Activated CD4-positive, alpha-beta T cell treated with anti-CD3 and anti-CD28 coated beads for 36 hours (primary cell): Measurements from ENCODE around the gene SPSB1. TPM values are rescaled to one million over a fixed set of nuclear protein-coding genes. Genes with fewer than 3 reads are reported as not detected.
"Not testable (repeated sequence)": the region's sequence is repeated elsewhere in the genome, so short reads cannot be mapped to it uniquely, and the experiment has no call there.

Experiments
- ATAC-seq: fragments of 200-7000 bp; cut with Tn5 transposase; one replicate; pipeline ENCODE4 v1.10.0; 2021; ENCODE audit warnings: mild to moderate bottlenecking, moderate library complexity
- CTCF ChIA-PET: fragments of 350-600 bp; sonication (Branson Sonifier 250); formaldehyde crosslinking; loops from one replicate; lab custom pipeline; 2021; ENCODE audit warnings: antibody characterized with exemption; lab: Charles Lee
- POLR2A ChIA-PET: fragments of 350-600 bp; sonication (Branson Sonifier 250); formaldehyde crosslinking; loops from one replicate; lab custom pipeline; 2021; ENCODE audit warnings: antibody characterized with exemption, inconsistent platforms; lab: Charles Lee
- DNase-seq: peaks from one replicate; pipeline ENCODE4 v3.0.0-alpha.2; 2020
- H3K27ac Mint-ChIP-seq: one replicate; pipeline ENCODE4 v1.8.0; 2021; ENCODE audit warnings: mixed read lengths
- H3K27me3 Mint-ChIP-seq: one replicate; pipeline ENCODE4 v1.8.0; 2021; ENCODE audit warnings: mixed read lengths
- H3K36me3 Mint-ChIP-seq: one replicate; pipeline ENCODE4 v1.8.0; 2021; ENCODE audit warnings: low read depth, mixed read lengths
- H3K4me1 Mint-ChIP-seq: one replicate; pipeline ENCODE4 v1.8.0; 2021; ENCODE audit warnings: mixed read lengths
- H3K4me3 Mint-ChIP-seq: one replicate; pipeline ENCODE4 v1.8.0; 2021; ENCODE audit warnings: mild to moderate bottlenecking, moderate library complexity, mixed read lengths
- H3K9me3 Mint-ChIP-seq: one replicate; pipeline ENCODE4 v1.8.0; 2021; ENCODE audit warnings: low read depth, mixed read lengths
- intact Hi-C, 2 experiments: fragments of 100-400 bp; cut with DNase I in 1 of 2; cut with micrococcal nuclease in 1 of 2; formaldehyde crosslinking; loops; one replicate each; pipeline versions ENCODE4 v1.14.2 to v1.15.1; 2022 to 2024; cut with DNase I, micrococcal nuclease
- total RNA-seq, 2 experiments: library from RNA; stranded (reverse); gene quantifications; one replicate each; pipeline ENCODE4 v1.2.3, GENCODE V29; 2021

SPSB1 gene
- total RNA-seq, 2 experiments from 2014 or later, result 5.7 to 6.8 TPM

DNA sequence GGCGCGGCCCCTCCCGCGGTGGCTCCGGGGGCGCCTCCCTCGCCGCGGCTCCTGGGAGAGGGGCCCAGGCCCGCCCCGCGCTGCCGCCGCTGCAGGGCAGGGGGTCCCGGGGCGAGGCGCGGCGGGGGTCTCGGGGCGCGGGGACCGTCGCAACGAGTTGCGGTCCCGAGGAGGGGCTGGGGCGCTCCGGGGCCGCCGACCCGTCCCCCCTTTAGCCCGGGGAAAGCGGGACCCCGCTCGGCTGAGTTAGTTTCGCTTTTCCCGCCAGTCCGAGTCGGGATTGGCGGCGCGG lies 493 bp downstream of the SPSB1 start:
- H3K9me3 Mint-ChIP-seq, result peaks cover 4% of the 10 kb centered on the region
- ChIA-PET POLR2A (no interaction called here), CTCF (no interaction called here)
- no peak overlapping the region for H3K4me3 Mint-ChIP-seq
- intact Hi-C loops, result loop anchor here (1.0 to 5.0 kb wide), 5 partner anchors 13 to 529 kb away; partner anchors contain the start of genes CLSTN1 (in 1 of the 2), ENO1 (in 1 of the 2) and TMEM201 (in 1 of the 2)
- ATAC-seq, result peak; percentile 2
- H3K27ac Mint-ChIP-seq, result no peak overlapping the region
- peaks cover 2% of the 10 kb centered on the region for H3K36me3 Mint-ChIP-seq
- H3K27me3 Mint-ChIP-seq, result no peaks in the 10 kb centered on the region
- peaks cover 11% of the 10 kb centered on the region for H3K4me1 Mint-ChIP-seq
- DNase-seq, result no peak

DNA sequence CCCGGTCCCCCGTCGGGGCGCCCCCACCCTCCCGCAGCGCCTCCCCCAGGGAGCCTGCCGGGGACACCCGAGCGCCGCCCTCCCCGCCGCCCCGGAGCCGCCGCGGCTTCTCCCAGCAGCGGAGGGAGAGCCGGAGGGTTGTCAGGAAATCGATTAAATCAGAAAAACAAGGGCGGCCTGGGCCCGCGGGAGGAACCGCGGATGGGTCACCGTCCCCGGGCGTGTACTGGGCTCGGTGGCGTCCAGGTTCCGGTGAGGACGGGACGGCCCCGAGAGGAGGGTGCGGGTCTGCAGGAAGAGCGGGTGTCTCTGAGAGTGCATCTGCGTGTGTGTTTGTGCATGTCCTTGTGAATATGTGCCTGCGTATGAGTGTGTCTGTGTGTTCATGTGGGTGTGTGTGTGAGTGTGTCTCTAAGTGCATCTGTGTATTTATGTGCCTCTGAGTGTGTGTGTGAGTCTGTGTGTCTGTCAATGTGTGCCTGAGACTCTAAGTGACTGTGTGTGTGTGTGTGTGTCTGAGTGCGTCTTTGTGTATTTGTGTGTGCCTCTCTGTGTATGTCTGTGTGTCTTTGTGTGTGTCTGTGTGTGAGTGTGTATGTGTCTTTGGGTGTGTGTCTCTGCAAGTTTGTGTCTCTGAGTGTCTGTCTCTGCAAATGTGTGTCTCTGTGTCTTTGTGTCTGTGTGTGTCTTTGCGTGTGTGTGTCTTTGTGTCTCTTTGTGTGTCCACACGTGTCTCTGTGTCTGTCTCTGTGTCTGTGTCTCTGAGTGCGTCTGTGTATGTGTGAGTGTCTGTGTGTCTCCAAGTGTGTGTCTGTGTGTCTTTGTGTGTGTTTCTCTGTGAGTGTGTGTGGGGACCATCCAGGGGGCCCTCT lies 1.1 kb downstream of the SPSB1 start:
- peak; percentile 8 for ATAC-seq
- intact Hi-C loops, result loop anchor here (1.0 to 5.0 kb wide), 9 partner anchors 13 to 529 kb away; partner anchors contain the start of genes CLSTN1 (in 1 of the 2), ENO1 (in 1 of the 2) and TMEM201 (in 1 of the 2)

DNA sequence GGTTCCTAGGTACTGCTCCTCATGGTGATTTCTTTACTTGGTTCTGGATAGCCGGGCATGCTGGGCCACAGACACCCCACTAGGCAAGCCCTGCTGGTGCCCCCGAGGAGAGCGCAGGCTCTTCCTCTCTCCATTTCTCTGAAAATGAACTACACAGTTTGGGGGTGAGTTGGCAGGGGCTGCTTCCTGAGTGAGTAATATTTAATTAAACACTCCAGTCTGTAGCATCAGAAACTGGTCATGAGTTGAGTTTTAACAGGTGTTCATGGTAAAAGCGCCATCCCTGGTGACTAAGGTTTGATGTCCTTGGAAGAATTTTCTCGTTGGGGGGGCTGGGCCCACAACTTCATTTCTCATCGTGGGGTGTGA lies 1.7 kb downstream of the SPSB1 start:
- Mint-ChIP-seq H3K27ac (peak overlapping the region; percentile 30), H3K4me3 (no peak overlapping the region), H3K27me3 (no peaks in the 10 kb centered on the region), H3K36me3 (no peaks in the 10 kb centered on the region), H3K9me3 (no peaks in the 10 kb centered on the region), H3K4me1 (peaks cover 9% of the 10 kb centered on the region)
- ChIA-PET CTCF (no interaction called here), POLR2A (interaction anchor here (0.9 kb wide), 1 partner anchor 132 kb away, joined by 5 read pairs; no protein-coding TSS in a partner anchor)
- ATAC-seq, result peak; percentile 62
- peak; percentile 68 for DNase-seq
- intact Hi-C loops, result loop anchor here (1.0 to 5.0 kb wide), 6 partner anchors 19 to 528 kb away; partner anchors contain the start of gene CLSTN1 (in 1 of the 2)

More for the DNA sequence above, 1.1 kb downstream of the SPSB1 start:
- ChIA-PET CTCF (no interaction called here), POLR2A (no interaction called here)
- H3K4me3 Mint-ChIP-seq, result no peak overlapping the region
- DNase-seq, result peak; percentile 63
- peaks cover 11% of the 10 kb centered on the region for H3K4me1 Mint-ChIP-seq
- peaks cover 4% of the 10 kb centered on the region for H3K9me3 Mint-ChIP-seq
- H3K36me3 Mint-ChIP-seq, result peaks cover 2% of the 10 kb centered on the region
- no peak overlapping the region for H3K27ac Mint-ChIP-seq
- no peaks in the 10 kb centered on the region for H3K27me3 Mint-ChIP-seq

DNA sequence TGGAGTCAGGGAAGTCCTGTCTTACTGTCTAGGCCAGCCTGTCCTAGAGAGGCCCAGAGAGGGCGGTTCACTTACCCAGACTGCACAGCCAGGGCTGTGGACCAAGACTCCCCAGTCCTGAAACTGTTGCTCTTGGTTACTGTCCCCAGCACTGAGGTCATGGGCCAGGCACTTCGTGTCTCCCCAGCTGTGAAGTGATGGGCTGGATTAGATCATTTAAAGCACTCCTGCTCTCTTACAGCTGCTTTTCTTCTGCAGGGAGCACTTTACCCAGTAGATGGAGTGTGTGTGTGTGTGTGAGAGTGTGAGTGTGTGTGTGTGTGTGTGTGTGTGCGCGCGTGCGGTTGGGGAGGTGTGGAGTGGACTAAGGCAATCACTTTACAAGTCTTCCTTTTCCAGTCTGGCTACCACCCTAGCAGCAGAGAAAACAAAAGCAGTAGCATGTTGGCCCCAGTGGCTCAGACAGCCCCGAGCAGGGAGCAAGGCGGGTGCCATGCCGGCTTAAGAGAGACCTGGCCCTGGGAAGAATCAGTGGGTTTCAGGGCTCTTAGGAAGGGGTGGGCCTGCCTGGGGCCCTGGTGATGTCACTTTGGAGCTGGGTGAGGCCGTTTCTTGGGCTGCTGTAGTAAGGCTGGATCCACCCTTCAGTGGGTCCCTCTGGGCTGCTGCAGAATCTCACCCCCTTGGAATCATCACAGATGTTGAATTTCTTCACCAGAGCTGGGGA lies 2.4 kb downstream of the SPSB1 start:
- ATAC-seq (peak; percentile 62), DNase-seq (peak; percentile 71)
- H3K27ac Mint-ChIP-seq, result peak overlapping the region; percentile 56
- no peaks in the 10 kb centered on the region for H3K9me3 Mint-ChIP-seq
- ChIA-PET CTCF (interaction anchor here (0.5 to 0.7 kb wide), 2 partner anchors 15 to 1717 kb away, joined by 3 read pairs; no protein-coding TSS in a partner anchor), POLR2A (interaction anchor here (0.9 kb wide), 1 partner anchor 132 kb away, joined by 5 read pairs; no protein-coding TSS in a partner anchor)
- peaks cover 2% of the 10 kb centered on the region for H3K4me1 Mint-ChIP-seq
- intact Hi-C loops, result loop anchor here (1.0 to 5.0 kb wide), 6 partner anchors 20 to 527 kb away; partner anchors contain the start of gene CLSTN1 (in 1 of the 2)
- no peaks in the 10 kb centered on the region for H3K27me3 Mint-ChIP-seq
- H3K36me3 Mint-ChIP-seq, result no peaks in the 10 kb centered on the region
- H3K4me3 Mint-ChIP-seq, result no peak overlapping the region

DNA sequence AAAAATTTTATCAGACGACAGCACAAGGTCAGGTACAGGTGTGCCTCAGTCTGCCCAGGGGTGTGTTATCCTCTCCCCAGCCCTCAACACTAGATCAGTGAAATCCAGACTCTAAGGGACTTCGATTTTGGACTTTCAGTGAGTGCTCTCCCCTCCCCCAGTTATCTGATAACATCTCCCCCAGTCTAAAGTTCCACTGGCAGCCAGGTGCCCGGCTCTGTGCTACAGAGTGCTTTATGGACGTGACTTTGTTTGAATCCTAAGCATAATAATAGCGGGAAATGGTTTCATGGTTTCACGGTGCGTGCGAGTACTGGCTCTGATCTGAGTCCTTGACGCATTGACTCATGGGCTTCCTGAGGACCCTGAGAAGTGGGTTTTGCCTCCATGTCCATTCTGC lies 3.2 kb downstream of the SPSB1 start:
- no peak overlapping the region for H3K27ac Mint-ChIP-seq
- no peak overlapping the region for H3K4me3 Mint-ChIP-seq
- ATAC-seq (no peak), DNase-seq (no peak)
- no peaks in the 10 kb centered on the region for H3K27me3 Mint-ChIP-seq
- no peaks in the 10 kb centered on the region for H3K9me3 Mint-ChIP-seq
- no peaks in the 10 kb centered on the region for H3K36me3 Mint-ChIP-seq
- peaks cover 4% of the 10 kb centered on the region for H3K4me1 Mint-ChIP-seq
- CTCF ChIA-PET, result interaction anchor here (0.7 kb wide), 1 partner anchor 15 kb away, joined by 3 read pairs; no protein-coding TSS in a partner anchor
- intact Hi-C loops, result loop anchor here in 1 of 2 experiments (2.0 kb wide), 1 partner anchor 21 kb away; no protein-coding TSS in a partner anchor
- POLR2A ChIA-PET, result no interaction called here

DNA sequence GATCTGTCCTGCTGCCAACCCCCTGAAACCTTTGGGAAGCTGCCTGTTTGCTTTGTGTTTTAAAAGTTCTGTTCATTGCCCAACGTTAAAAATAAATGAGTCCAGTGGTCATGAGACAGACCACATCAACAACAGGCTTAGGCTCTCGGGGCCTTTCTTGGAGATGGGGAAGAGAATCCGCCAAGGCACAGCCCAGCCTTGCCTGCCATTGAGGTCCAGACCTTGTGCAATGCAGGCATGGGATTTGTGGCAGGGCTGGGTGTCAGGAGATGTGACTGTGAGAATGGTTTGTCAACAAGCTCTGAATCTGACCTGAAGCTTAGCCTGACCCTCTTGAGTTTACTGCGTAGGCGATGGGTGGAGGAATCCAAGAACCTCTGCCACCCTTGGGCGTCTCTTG lies 4.2 kb downstream of the SPSB1 start:
- Mint-ChIP-seq H3K4me1 (peaks cover 4% of the 10 kb centered on the region), H3K9me3 (no peaks in the 10 kb centered on the region), H3K36me3 (no peaks in the 10 kb centered on the region), H3K4me3 (no peak overlapping the region), H3K27ac (no peak overlapping the region), H3K27me3 (no peaks in the 10 kb centered on the region)
- no peak for DNase-seq
- intact Hi-C loops, result no loop called here
- no peak for ATAC-seq
- ChIA-PET CTCF (interaction anchor here (0.5 to 0.9 kb wide), 2 partner anchors 18 to 194 kb away, joined by 3 to 4 read pairs; no protein-coding TSS in a partner anchor), POLR2A (interaction anchor here (0.7 kb wide), 1 partner anchor 93 kb away, joined by 3 read pairs; no protein-coding TSS in a partner anchor)

DNA sequence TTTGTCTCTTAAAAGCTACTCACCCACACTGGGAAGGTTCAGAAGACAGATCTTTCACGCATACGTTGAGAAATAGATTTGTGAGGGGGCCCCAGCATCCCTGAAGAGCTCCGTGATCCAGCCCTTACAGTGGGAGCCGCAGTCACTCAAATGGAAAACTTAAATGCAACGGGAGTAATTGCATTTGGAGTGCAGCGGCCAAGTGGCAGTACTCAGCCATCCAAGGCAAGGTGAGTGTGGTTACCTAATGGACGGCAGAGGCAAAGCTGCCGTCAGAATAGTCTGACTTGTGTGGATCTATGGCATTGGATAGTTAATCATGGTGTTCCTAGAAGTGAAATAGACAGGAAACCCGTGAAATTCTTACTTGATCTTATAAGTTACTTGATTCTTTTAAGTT lies 5.1 kb downstream of the SPSB1 start:
- ATAC-seq (no peak), DNase-seq (no peak)
- peaks cover 5% of the 10 kb centered on the region for H3K4me1 Mint-ChIP-seq
- H3K9me3 Mint-ChIP-seq, result no peaks in the 10 kb centered on the region
- POLR2A ChIA-PET, result interaction anchor here (0.6 kb wide), 1 partner anchor 231 kb away, joined by 6 read pairs; no protein-coding TSS in a partner anchor
- CTCF ChIA-PET, result no interaction called here
- intact Hi-C loops, result no loop called here
- no peaks in the 10 kb centered on the region for H3K27me3 Mint-ChIP-seq
- no peaks in the 10 kb centered on the region for H3K36me3 Mint-ChIP-seq
- no peak overlapping the region for H3K27ac Mint-ChIP-seq
- no peak overlapping the region for H3K4me3 Mint-ChIP-seq

DNA sequence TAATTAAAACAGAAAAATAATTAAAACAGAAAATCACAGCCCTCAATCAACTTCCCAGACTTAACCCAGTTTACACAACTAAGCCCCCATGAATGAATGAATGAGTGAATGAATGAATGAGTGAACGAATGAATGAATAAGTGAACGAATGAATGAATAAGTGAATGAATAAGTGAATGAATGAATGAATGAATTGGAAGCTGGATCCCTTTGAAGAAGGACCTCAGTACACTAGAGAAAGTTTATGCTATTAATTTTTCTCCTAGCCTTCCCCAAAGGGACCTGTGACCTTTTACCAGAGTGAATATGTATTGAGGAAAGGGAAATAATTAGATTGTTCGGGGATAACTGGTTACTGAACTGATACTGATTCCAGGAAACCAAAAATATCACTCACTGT lies 5.6 kb downstream of the SPSB1 start:
- CTCF ChIA-PET, result interaction anchor here (0.5 kb wide), 1 partner anchor 31 kb away, joined by 3 read pairs; no protein-coding TSS in a partner anchor

DNA sequence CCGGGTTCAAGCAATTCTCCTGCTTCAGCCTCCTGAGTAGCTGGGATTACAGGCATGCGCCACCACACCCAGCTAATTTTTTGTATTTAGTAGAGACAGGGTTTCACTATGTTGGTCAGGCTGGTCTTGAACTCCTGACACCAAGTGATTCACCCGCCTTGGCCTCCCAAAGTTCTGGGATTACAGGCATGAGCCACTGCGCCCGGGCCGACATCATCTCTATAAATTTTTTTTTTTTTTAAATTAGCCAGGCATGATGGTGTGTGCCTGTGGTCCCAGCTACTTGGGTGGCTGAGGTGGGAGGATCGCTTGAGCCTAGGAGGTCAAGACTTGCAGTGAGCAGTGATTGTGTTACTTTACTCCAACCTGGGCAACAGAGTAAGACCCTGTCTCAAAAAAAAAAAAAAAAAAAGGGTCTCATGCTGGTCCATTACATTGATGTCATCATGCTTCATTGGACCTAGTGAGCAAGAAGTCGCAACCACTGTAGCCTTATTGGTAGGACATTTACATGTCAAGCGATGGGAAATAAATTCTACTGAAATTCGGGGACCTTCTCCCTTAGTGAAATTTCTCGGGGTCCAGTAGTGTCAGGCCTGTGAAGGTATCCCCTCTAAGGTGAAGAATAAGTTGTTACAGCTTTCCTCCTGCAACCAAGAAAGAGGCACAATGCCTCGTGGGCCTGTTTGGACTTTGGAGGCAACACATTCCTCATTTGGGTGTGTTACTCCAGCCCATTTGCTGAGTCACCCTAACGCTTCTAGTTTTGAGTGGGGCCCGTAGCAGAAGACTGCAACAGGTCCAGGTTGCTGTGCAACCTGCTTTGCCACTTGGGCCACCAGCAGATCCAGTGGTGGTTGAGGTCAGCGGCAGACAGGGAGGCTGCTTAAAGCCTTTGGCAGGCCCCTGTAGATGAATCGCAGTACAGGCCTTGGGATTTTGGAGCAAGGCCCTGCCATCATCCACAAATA lies 7.2 kb downstream of the SPSB1 start:
- H3K4me1 Mint-ChIP-seq, ATAC-seq, CTCF ChIA-PET, DNase-seq, H3K27me3 Mint-ChIP-seq, intact Hi-C loops, H3K9me3 Mint-ChIP-seq, H3K4me3 Mint-ChIP-seq, H3K36me3 Mint-ChIP-seq: not testable (repeated sequence)
- peak overlapping the region; percentile 33 for H3K27ac Mint-ChIP-seq
- POLR2A ChIA-PET, result interaction anchor here (0.7 kb wide), 1 partner anchor 211 kb away, joined by 5 read pairs; no protein-coding TSS in a partner anchor

More for the DNA sequence above, 5.6 kb downstream of the SPSB1 start:
- intact Hi-C loops, result no loop called here
- Mint-ChIP-seq H3K27ac (no peak overlapping the region), H3K36me3 (no peaks in the 10 kb centered on the region), H3K4me1 (peaks cover 7% of the 10 kb centered on the region), H3K4me3 (no peak overlapping the region), H3K9me3 (no peaks in the 10 kb centered on the region), H3K27me3 (no peaks in the 10 kb centered on the region)
- POLR2A ChIA-PET, result interaction anchor here (0.6 kb wide), 1 partner anchor 231 kb away, joined by 6 read pairs; no protein-coding TSS in a partner anchor
- no peak for ATAC-seq
- no peak for DNase-seq

DNA sequence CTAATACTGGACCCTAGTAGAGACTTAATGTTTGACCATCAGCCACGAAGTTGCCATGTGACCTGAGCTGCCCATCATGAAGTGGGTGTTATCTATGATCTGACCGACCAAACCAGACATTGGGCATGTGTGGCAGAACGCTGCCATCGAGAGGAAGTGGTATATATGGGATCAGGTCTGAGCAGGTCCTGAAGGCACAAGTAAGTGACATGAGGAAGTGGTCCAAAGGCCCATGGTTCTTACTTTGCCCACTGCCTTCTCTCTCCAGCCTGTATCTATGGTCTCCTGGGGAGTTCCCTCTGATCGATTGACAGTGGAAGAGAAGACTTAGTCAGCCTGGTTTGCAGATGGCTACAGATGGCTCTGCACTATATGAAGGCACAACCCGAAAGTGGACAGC lies 7.9 kb downstream of the SPSB1 start:
- ChIA-PET CTCF (no interaction called here), POLR2A (no interaction called here)
- Mint-ChIP-seq H3K9me3 (no peaks in the 10 kb centered on the region), H3K27ac (peak overlapping the region; percentile 33), H3K4me3 (no peak overlapping the region), H3K27me3 (no peaks in the 10 kb centered on the region), H3K36me3 (no peaks in the 10 kb centered on the region), H3K4me1 (peaks cover 11% of the 10 kb centered on the region)
- intact Hi-C loops, result no loop called here
- ATAC-seq (no peak), DNase-seq (no peak)
